ENCODE results near the gene SURF2.

- TF ChIP-seq REST (IDR thresholded peaks at IDR 0.05; ENCODE audit: unreplicated experiment) (no peak), ZNF114 (CRISPR knock-in tag; IDR thresholded peaks at IDR 0.05) (no peak), STAT1 (IDR thresholded peaks at IDR 0.05; ENCODE audit: unreplicated experiment) (no peak), CTCF (conservative IDR thresholded peaks at IDR 0.05; ENCODE audit: low read depth in 2 of 2) (no peak)
Measured at GRCh38 chr9:133386338-133386737, 30.0 kb downstream of the SURF2 start.
